Mesendoderm (in vitro differentiated cells): Measurements from ENCODE around the gene KYNU. TPM values are rescaled to one million over a fixed set of nuclear protein-coding genes. Genes with fewer than 3 reads are reported as not detected.
"Not testable (repeated sequence)": the region's sequence is repeated elsewhere in the genome, so short reads cannot be mapped to it uniquely, and the experiment has no call there.

Experiments used
- DNase-seq: peaks from one replicate; pipeline ENCODE4 v3.0.0; 2013
- H2AK5ac ChIP-seq: 2 replicates; pipeline ENCODE4 v1.6.1; 2013; ENCODE audit warnings: low read length, inconsistent platforms
- H2BK120ac ChIP-seq: 2 replicates; pipeline ENCODE4 v1.6.1; 2013; ENCODE audit warnings: low read depth, mild to moderate bottlenecking, low read length, moderate library complexity, mixed read lengths
- H2BK15ac ChIP-seq: replicated peaks from 2 replicates; pipeline ENCODE4 v1.6.1; 2013; ENCODE audit warnings: low read depth, mild to moderate bottlenecking, moderate library complexity
- H2BK5ac ChIP-seq: 2 replicates; pipeline ENCODE4 v1.6.1; 2013; ENCODE audit warnings: low read length, inconsistent platforms
- H3K18ac ChIP-seq: 2 replicates; pipeline ENCODE4 v1.6.1; 2013; ENCODE audit warnings: mild to moderate bottlenecking, low read length, mixed read lengths
- H3K23ac ChIP-seq: one replicate; pipeline ENCODE4 v1.6.1; 2013; ENCODE audit warnings: low read length
- H3K27ac ChIP-seq: 2 replicates; pipeline ENCODE4 v1.5.1; 2013; ENCODE audit warnings: low read depth, mild to moderate bottlenecking, inconsistent platforms, low read length, moderate library complexity
- H3K27me3 ChIP-seq: 2 replicates; pipeline ENCODE4 v1.6.1; 2013; ENCODE audit warnings: low read length, control low read depth, mild to moderate bottlenecking, inconsistent platforms; ENCODE audit not compliant: insufficient read depth, poor library complexity
- H3K36me3 ChIP-seq: 2 replicates; pipeline ENCODE4 v1.6.1; 2013; ENCODE audit warnings: low read length, inconsistent platforms; ENCODE audit not compliant: control insufficient read depth, insufficient read depth
- H3K4ac ChIP-seq: one replicate; pipeline ENCODE4 v1.6.1; 2013; ENCODE audit warnings: low read depth, mild to moderate bottlenecking, low read length, moderate library complexity
- H3K4me1 ChIP-seq: 2 replicates; pipeline ENCODE4 v1.6.1; 2013; ENCODE audit warnings: low read depth, low read length, inconsistent platforms; ENCODE audit not compliant: control insufficient read depth
- H3K4me2 ChIP-seq: 2 replicates; pipeline ENCODE4 v1.6.1; 2013; ENCODE audit warnings: low read length
- H3K4me3 ChIP-seq: 2 replicates; pipeline ENCODE4 v1.5.1; 2013; ENCODE audit warnings: mild to moderate bottlenecking, low read length
- H3K56ac ChIP-seq: one replicate; pipeline ENCODE4 v1.6.1; 2013; ENCODE audit warnings: low read length
- H3K79me1 ChIP-seq: 2 replicates; pipeline ENCODE4 v1.6.1; 2013; ENCODE audit warnings: low read length, inconsistent platforms
- H3K79me2 ChIP-seq: 2 replicates; pipeline ENCODE4 v1.6.1; 2013; ENCODE audit warnings: mild to moderate bottlenecking, low read length; ENCODE audit not compliant: control insufficient read depth, insufficient read depth
- H3K9ac ChIP-seq: 2 replicates; pipeline ENCODE4 v1.6.1; 2013; ENCODE audit warnings: low read length, inconsistent platforms
- H4K5ac ChIP-seq: one replicate; pipeline ENCODE4 v1.6.1; 2013; ENCODE audit warnings: low read length
- H4K8ac ChIP-seq: one replicate; pipeline ENCODE4 v1.6.1; 2013; ENCODE audit warnings: low read depth, mild to moderate bottlenecking, control low read depth, low read length, moderate library complexity
- WGBS: extraction: QIAGEN DNeasy Blood & Tissue Kit; methylation state at CpG from one replicate; pipeline ENCODE4 v1.1.7; 2013; ENCODE audit warnings: low lambda C conversion rate, missing lambda C conversion rate; ENCODE audit not compliant: insufficient coverage; ENCODE audit errors: extremely low coverage; 5-methylcytosine and 5-hydroxymethylcytosine counted together
- small RNA-seq: library from polyadenylated mRNA; stranded (forward); fragments of <200 nt; extraction: miRNeasy Mini kit (QIAGEN cat#:217004); gene quantifications from one replicate; pipeline ENCODE3, GENCODE V24; 2013; ENCODE audit not compliant: insufficient read depth

The KYNU gene

GRCh38 chr2:143087033-143087432 is 209.6 kb downstream of the KYNU start:
- Histone ChIP-seq H4K8ac (no peak overlapping the region), H2AK5ac (no peak overlapping the region), H3K9ac (no peak overlapping the region), H3K4ac (no peak overlapping the region), H2BK5ac (no peak overlapping the region), H3K4me3 (no peak overlapping the region), H2BK120ac (no peak overlapping the region), H3K79me1 (no peaks in the 10 kb centered on the region), H3K18ac (no peak overlapping the region), H3K4me2 (no peak overlapping the region), H3K27me3 (no peaks in the 10 kb centered on the region), H4K5ac (no peak overlapping the region), H3K4me1 (no peaks in the 10 kb centered on the region), H3K23ac (no peak overlapping the region), H2BK15ac (no peak overlapping the region), H3K36me3 (no peaks in the 10 kb centered on the region), H3K79me2 (no peaks in the 10 kb centered on the region), H3K56ac (no peak overlapping the region), H3K27ac (no peak overlapping the region)
- WGBS = no CpG with 5 or more reads among the region's 1 CpG
- DNase-seq = no peak

DNA sequence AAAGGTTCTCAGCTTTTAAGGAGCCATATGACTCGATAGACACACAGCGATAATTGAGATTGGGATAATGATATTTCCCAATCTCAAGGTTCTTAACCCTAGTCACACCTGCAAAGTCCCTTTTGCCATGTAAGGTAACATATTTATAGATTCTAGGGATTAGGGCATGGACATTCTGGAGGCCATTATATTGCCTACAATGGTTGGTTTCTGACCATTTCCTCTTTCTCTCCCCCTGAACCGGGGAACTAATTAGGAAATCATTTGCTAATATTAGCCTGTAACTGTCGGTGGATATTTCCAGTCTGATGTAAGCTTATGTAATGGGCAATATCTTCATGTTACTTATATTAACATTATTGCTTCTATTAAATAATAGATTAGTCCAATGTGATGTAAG is 210.9 kb downstream of the KYNU start:
- Histone ChIP-seq H3K9ac (no peak overlapping the region), H3K79me2 (no peaks in the 10 kb centered on the region), H3K27me3 (no peaks in the 10 kb centered on the region), H3K4me2 (no peak overlapping the region), H3K18ac (no peak overlapping the region), H3K27ac (no peak overlapping the region), H3K4ac (no peak overlapping the region), H3K79me1 (no peaks in the 10 kb centered on the region), H2AK5ac (no peak overlapping the region), H4K8ac (no peak overlapping the region), H2BK120ac (no peak overlapping the region), H2BK5ac (no peak overlapping the region), H3K56ac (no peak overlapping the region), H3K4me1 (no peaks in the 10 kb centered on the region), H3K4me3 (no peak overlapping the region), H4K5ac (no peak overlapping the region), H2BK15ac (no peak overlapping the region), H3K23ac (no peak overlapping the region), H3K36me3 (no peaks in the 10 kb centered on the region)
- WGBS = no CpG with 5 or more reads among the region's 4 CpGs
- DNase-seq = no peak

GRCh38 chr2:143089520-143089919 is 212.1 kb downstream of the KYNU start:
- not testable (repeated sequence) for H2BK15ac ChIP-seq, DNase-seq, H3K4ac ChIP-seq, H3K9ac ChIP-seq, H3K79me1 ChIP-seq, H3K4me1 ChIP-seq, H3K27ac ChIP-seq, H3K27me3 ChIP-seq, H3K23ac ChIP-seq, H3K4me2 ChIP-seq, H3K4me3 ChIP-seq, H4K5ac ChIP-seq, H2BK120ac ChIP-seq, H3K18ac ChIP-seq, H2BK5ac ChIP-seq, H3K36me3 ChIP-seq, H2AK5ac ChIP-seq, H4K8ac ChIP-seq, H3K56ac ChIP-seq, H3K79me2 ChIP-seq
- no CpG with 5 or more reads among the region's 12 CpGs for WGBS

Small RNA genes within 50 kb of the gene (small RNA-seq; reads per million reads assigned to genes)
- gene MTND4LP12 = not detected
